GM12878 (cell line): ENCODE measurements around the gene CCDC120. TPM values are rescaled to one million over a fixed set of nuclear protein-coding genes. Genes with fewer than 3 reads are reported as not detected.

ENCODE experiments used
- FOXK2 ChIP-seq: fragments of 450-650 bp; IDR thresholded peaks from 2 replicates; pipeline ENCODE4 v1.6.1; 2017; ENCODE audit warnings: mild to moderate bottlenecking, moderate library complexity
- polyA plus RNA-seq, 11 experiments: library from polyadenylated mRNA; depleted of rRNA in 4 of 11; unstranded in 6 of 11; stranded (reverse) in 5 of 11; fragments of >200 nt; fragmentation: Nextera tagmentation in 4 of 11; fragmentation: Illumina TruSeq in 1 of 11; extraction: Ambion mirVana in 4 of 11; extraction: Trizol in 1 of 11; gene quantifications; 1 replicate in 1 of 11; 2 replicates in 10 of 11; pipeline versions ENCODE4 v1.2.1 to v1.2.3, GENCODE V29; 2011 to 2016; ENCODE audit warnings: inconsistent platforms in 2 of 11, missing spikeins in 2 of 11, low read depth in 1 of 11
- total RNA-seq, 4 experiments: library from RNA; depleted of rRNA in 3 of 4; stranded (reverse); fragments of >200 nt in 3 of 4; fragmentation: Illumina TruSeq in 1 of 4; extraction: Trizol in 1 of 4; gene quantifications; 2 replicates each; pipeline versions ENCODE4 v1.2.1 to v1.2.3, GENCODE V29; 2013 to 2021
- TF ChIP-seq, protein P1 (sequence below): fragments of 450-650 bp; IDR thresholded peaks from 2 replicates; pipeline ENCODE4 v1.6.1; 2018; ENCODE audit warnings: borderline replicate concordance, mild to moderate bottlenecking; ENCODE audit not compliant: partially characterized antibody
- TF ChIP-seq, protein P2 (sequence below): fragments of 450-650 bp; IDR thresholded peaks from 2 replicates; pipeline ENCODE4 v1.6.1; 2018; ENCODE audit warnings: mild to moderate bottlenecking, low read depth, moderate library complexity; ENCODE audit not compliant: partially characterized antibody
- TF ChIP-seq, protein P3 (sequence below): IDR thresholded peaks from 2 replicates; pipeline ENCODE4 v1.6.1; 2011; ENCODE audit warnings: borderline replicate concordance, low read depth, mild to moderate bottlenecking, moderate library complexity, mixed read lengths, low read length; ENCODE audit not compliant: insufficient read depth; ENCODE audit errors: extremely low read length

The CCDC120 gene
- total and polyA plus RNA-seq, 10 of the 15 experiments (the other 5 are each of a cell fraction or from before 2014, with no cell fraction given): 0.11 to 4.1 (median 0.76) TPM

DNA sequence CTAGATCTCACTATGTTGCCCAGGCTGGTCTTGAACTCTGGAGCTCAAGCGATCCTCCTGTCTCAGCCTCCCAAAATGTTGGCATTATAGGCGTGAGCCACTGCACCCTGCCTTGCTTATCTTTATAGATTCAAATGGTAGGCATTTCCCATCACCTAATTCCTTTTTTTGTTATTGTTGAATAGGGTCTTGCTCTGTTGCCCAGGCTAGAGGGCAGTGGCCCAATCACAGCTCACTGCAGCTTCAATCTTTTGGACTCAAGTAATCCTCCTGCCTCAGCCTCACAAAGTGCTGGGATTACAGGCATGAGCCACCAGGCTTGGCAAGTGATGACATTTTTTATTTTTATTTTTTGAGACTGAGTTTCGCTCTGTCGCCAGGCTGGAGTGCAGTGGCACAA, 37.6 kb downstream of the CCDC120 start (continued):
- TF ChIP-seq, protein P1, sequence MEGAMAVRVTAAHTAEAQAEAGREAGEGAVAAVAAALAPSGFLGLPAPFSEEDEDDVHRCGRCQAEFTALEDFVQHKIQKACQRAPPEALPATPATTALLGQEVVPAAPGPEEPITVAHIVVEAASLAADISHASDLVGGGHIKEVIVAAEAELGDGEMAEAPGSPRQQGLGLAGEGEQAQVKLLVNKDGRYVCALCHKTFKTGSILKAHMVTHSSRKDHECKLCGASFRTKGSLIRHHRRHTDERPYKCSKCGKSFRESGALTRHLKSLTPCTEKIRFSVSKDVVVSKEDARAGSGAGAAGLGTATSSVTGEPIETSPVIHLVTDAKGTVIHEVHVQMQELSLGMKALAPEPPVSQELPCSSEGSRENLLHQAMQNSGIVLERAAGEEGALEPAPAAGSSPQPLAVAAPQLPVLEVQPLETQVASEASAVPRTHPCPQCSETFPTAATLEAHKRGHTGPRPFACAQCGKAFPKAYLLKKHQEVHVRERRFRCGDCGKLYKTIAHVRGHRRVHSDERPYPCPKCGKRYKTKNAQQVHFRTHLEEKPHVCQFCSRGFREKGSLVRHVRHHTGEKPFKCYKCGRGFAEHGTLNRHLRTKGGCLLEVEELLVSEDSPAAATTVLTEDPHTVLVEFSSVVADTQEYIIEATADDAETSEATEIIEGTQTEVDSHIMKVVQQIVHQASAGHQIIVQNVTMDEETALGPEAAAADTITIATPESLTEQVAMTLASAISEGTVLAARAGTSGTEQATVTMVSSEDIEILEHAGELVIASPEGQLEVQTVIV: no peak
- TF ChIP-seq, protein P2, sequence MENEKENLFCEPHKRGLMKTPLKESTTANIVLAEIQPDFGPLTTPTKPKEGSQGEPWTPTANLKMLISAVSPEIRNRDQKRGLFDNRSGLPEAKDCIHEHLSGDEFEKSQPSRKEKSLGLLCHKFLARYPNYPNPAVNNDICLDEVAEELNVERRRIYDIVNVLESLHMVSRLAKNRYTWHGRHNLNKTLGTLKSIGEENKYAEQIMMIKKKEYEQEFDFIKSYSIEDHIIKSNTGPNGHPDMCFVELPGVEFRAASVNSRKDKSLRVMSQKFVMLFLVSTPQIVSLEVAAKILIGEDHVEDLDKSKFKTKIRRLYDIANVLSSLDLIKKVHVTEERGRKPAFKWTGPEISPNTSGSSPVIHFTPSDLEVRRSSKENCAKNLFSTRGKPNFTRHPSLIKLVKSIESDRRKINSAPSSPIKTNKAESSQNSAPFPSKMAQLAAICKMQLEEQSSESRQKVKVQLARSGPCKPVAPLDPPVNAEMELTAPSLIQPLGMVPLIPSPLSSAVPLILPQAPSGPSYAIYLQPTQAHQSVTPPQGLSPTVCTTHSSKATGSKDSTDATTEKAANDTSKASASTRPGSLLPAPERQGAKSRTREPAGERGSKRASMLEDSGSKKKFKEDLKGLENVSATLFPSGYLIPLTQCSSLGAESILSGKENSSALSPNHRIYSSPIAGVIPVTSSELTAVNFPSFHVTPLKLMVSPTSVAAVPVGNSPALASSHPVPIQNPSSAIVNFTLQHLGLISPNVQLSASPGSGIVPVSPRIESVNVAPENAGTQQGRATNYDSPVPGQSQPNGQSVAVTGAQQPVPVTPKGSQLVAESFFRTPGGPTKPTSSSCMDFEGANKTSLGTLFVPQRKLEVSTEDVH: no peak
- TF ChIP-seq FOXK2: no peak
- TF ChIP-seq, protein P3, sequence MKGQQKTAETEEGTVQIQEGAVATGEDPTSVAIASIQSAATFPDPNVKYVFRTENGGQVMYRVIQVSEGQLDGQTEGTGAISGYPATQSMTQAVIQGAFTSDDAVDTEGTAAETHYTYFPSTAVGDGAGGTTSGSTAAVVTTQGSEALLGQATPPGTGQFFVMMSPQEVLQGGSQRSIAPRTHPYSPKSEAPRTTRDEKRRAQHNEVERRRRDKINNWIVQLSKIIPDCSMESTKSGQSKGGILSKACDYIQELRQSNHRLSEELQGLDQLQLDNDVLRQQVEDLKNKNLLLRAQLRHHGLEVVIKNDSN: no peak
